Right lobe of liver (tissue), 6 donors: ENCODE results near the gene SH3RF1. TPM values are rescaled to one million over a fixed set of nuclear protein-coding genes. Genes with fewer than 3 reads are reported as not detected.

ENCODE experiments used
- ATAC-seq, 4 donors: fragments of 200-7000 bp; cut with Tn5 transposase; one replicate each; pipeline ENCODE4 v1.9.1; 2020; ENCODE audit warnings: mild to moderate bottlenecking in 4 of 4, moderate library complexity in 4 of 4
- DNase-seq, 3 donors: peaks; one replicate each; pipeline ENCODE4 v3.0.0-alpha.2; 2020
- H3K27ac ChIP-seq, 3 donors: fragments of 200-600 bp; one replicate each; pipeline ENCODE4 v1.8.0; 2022
- H3K27me3 ChIP-seq, 2 donors: fragments of 200-600 bp; one replicate each; pipeline ENCODE4 v1.8.0; 2022
- H3K36me3 ChIP-seq, 4 donors: fragments of 200-600 bp; sonication (generic) in 1 of 4; one replicate each; pipeline versions ENCODE4 v1.5.1 to v1.8.0; 2017 to 2022; ENCODE audit warnings: control low read depth in 1 of 4
- H3K4me1 ChIP-seq, 4 donors: fragments of 200-600 bp; sonication (generic) in 1 of 4; one replicate each; pipeline versions ENCODE4 v1.5.1 to v1.8.0; 2017 to 2022; ENCODE audit warnings: control low read depth in 1 of 4
- H3K4me3 ChIP-seq, 3 donors: fragments of 200-600 bp; one replicate each; pipeline ENCODE4 v1.8.0; 2022
- H3K9me3 ChIP-seq, 4 donors: fragments of 200-600 bp; sonication (generic) in 1 of 4; one replicate each; pipeline versions ENCODE4 v1.5.1 to v1.8.0; 2017 to 2022; ENCODE audit warnings: control low read depth in 1 of 4
- CTCF ChIP-seq, 4 donors: fragments of 200-600 bp in 3 of 4; fragments of 450-650 bp in 1 of 4; IDR thresholded peaks; one replicate each; pipeline versions ENCODE4 v1.5.1 to v1.8.0; 2016 to 2022; ENCODE audit warnings: antibody characterized with exemption in 4 of 4, mild to moderate bottlenecking in 2 of 4
- POLR2A ChIP-seq: fragments of 450-650 bp; IDR thresholded peaks from one replicate; pipeline ENCODE4 v1.6.1; 2017; ENCODE audit warnings: antibody characterized with exemption, mild to moderate bottlenecking
- WGBS: methylation state at CpG from one replicate; pipeline ENCODE4 v1.1.6; 2018; ENCODE audit warnings: low coverage, low lambda C conversion rate; ENCODE audit not compliant: insufficient coverage; ENCODE audit errors: missing lambda C conversion rate; 5-methylcytosine and 5-hydroxymethylcytosine counted together
- intact Hi-C, 2 donors: fragments of 100-400 bp; cut with DNase I; formaldehyde crosslinking; loops; one replicate each; pipeline versions ENCODE4 v1.11.2 to v1.14.1; 2022
- total RNA-seq, 6 experiments: library from RNA; depleted of rRNA in 2 of 6; stranded (reverse); fragments of >200 nt in 2 of 6; fragmentation: NEBNext Ultra II Directional in 3 of 6; extraction: Animal tissue kit (Norgen Biotek cat#: 25700) in 3 of 6; gene quantifications; one replicate each; pipeline versions ENCODE4 v1.1.0 to v1.2.4, GENCODE V29; 2016 to 2023
- donor health status: DM: no; HTN: yes; CAD: no.
- donor health status: DM: no; HTN: no; CAD: no.
- donor health status: DM: no; HTN: no; CAD: no.
- donor health status: DM: no; HTN: yes; CAD: no.
- donor health status: DM: no; HTN: yes; CAD: no.

Gene SH3RF1
- total RNA-seq, 6 experiments from 2014 or later: 5.5 to 11.0 (median 7.3) TPM

- ATAC-seq: no peak
Measured at GRCh38 chr4:169063441-169063840, 207.3 kb downstream of the SH3RF1 start.

DNA sequence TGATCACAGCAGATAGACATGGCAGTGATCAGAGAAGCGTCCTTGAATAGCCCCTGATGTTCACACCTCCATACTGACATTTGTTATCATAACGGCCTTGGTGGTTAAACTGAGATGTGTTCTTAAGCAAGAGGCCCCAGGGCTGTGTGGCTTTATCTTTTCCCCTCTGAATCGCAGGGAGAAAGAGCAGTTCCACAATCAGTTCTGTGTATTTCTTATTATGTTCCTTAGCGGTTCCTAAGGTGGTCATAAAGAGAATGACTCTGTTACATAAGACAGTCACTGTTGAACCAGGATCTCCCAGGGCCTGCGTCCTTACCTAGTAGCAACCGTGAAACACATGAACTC is 207.9 kb downstream of the SH3RF1 start:
- H3K27me3 ChIP-seq: no peaks in the 10 kb centered on the region
- intact Hi-C loops: no loop called here
- peak overlapping the region in 2 of 3 donors; percentile 78 to 82 for H3K27ac ChIP-seq
- 50% methylated on average over 6 of the region's 6 CpGs for WGBS
- peak; percentile 6 to 36 (median 12) for ATAC-seq
- H3K36me3 ChIP-seq: no peaks in the 10 kb centered on the region
- TF ChIP-seq POLR2A (no peak), CTCF (IDR thresholded peaks at IDR 0.05) (no peak)
- no peak for DNase-seq
- H3K9me3 ChIP-seq: no peaks in the 10 kb centered on the region
- peaks cover 0 to 31% (median 9%) of the 10 kb centered on the region in 4 donors for H3K4me1 ChIP-seq
- no peak overlapping the region for H3K4me3 ChIP-seq

More at GRCh38 chr4:169063441-169063840, 207.3 kb downstream of the SH3RF1 start:
- H3K4me3 ChIP-seq: no peak overlapping the region
- intact Hi-C loops: no loop called here
- peaks cover 0 to 31% (median 9%) of the 10 kb centered on the region in 4 donors for H3K4me1 ChIP-seq
- H3K36me3 ChIP-seq: no peaks in the 10 kb centered on the region
- WGBS: 76% methylated on average over 2 of the region's 3 CpGs
- no peaks in the 10 kb centered on the region for H3K27me3 ChIP-seq
- TF ChIP-seq POLR2A: no peak
- H3K9me3 ChIP-seq: no peaks in the 10 kb centered on the region
- H3K27ac ChIP-seq: peak overlapping the region in 2 of 3 donors; percentile 78 to 82
- no peak for DNase-seq

GRCh38 chr4:169061386-169061785 is 209.4 kb downstream of the SH3RF1 start:
- Histone ChIP-seq H3K27me3 (no peaks in the 10 kb centered on the region), H3K9me3 (no peaks in the 10 kb centered on the region), H3K4me3 (no peak overlapping the region), H3K27ac (peak overlapping the region in 2 of 3 donors; percentile 37 to 82), H3K36me3 (no peaks in the 10 kb centered on the region), H3K4me1 (peaks cover 0 to 31% (median 9%) of the 10 kb centered on the region in 4 donors)
- no peak for TF ChIP-seq POLR2A
- TF ChIP-seq CTCF (IDR thresholded peaks at IDR 0.05): no peak
- 93% methylated on average over 3 of the region's 3 CpGs for WGBS
- ATAC-seq (no peak), DNase-seq (no peak)
- intact Hi-C loops: no loop called here

- TF ChIP-seq CTCF (IDR thresholded peaks at IDR 0.05): no peak
- no peak for TF ChIP-seq POLR2A
- intact Hi-C loops: no loop called here
- ATAC-seq: peak; percentile 30 to 69 (median 56)
Measured at GRCh38 chr4:169060391-169061091, 210.2 kb downstream of the SH3RF1 start.

More at GRCh38 chr4:169060391-169061091, 210.2 kb downstream of the SH3RF1 start:
- H3K27me3 ChIP-seq: no peaks in the 10 kb centered on the region
- peaks cover 0 to 31% (median 9%) of the 10 kb centered on the region in 4 donors for H3K4me1 ChIP-seq
- 57% methylated on average over 9 of the region's 9 CpGs for WGBS
- H3K4me3 ChIP-seq: no peak overlapping the region
- peak overlapping the region; percentile 37 to 54 (median 47) for H3K27ac ChIP-seq
- H3K9me3 ChIP-seq: no peaks in the 10 kb centered on the region
- peak; percentile 54 to 84 (median 74) for DNase-seq
- H3K36me3 ChIP-seq: no peaks in the 10 kb centered on the region
